NAMALWA (cell line): ENCODE measurements around the gene LAD1.

Source experiments
- DNase-seq: peaks from one replicate; pipeline ENCODE4 v3.0.0-alpha.2; 2015; ENCODE audit warnings: low spot score

The LAD1 gene

DNA sequence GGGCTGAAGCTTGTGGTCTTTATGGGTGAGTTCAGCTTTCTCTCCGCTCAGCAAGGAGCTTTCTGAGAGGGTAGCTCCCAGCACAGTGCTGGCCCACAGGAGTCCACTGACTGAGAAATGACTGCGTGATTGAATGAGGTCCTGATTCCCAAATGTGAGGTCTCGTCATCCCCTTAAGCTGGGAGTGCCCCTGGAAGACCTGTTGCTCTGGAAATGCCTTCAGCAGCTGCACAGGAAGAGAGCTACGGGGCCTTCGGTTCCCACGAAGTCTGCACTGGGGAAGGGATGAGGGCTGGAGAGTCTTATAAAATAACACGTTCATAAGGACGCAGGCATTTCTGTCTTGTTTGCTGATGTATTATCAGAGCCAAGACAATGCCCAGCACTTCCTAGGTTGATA is 35.7 kb downstream of the LAD1 start:
- DNase-seq: no peak

DNA sequence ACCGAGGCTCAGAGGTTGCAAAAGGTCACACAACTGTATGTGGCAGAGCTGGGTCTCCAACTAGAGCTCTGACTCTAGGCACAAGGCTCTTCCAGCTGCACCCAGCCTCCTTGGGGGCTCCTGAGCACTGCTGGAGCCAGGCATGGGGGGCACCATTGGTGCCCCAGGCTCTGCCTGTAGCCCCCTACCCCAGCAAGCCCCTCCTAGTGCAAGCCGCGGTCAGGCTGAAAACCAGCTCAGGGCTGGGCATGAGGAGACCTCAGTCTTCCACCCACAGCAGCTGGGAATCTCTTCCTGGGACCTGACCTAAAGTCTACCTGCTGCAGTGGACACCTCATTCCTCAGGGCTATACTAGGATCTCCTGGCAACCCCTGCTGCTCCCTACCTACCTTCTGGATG is 36.2 kb downstream of the LAD1 start:
- no peak for DNase-seq

DNA sequence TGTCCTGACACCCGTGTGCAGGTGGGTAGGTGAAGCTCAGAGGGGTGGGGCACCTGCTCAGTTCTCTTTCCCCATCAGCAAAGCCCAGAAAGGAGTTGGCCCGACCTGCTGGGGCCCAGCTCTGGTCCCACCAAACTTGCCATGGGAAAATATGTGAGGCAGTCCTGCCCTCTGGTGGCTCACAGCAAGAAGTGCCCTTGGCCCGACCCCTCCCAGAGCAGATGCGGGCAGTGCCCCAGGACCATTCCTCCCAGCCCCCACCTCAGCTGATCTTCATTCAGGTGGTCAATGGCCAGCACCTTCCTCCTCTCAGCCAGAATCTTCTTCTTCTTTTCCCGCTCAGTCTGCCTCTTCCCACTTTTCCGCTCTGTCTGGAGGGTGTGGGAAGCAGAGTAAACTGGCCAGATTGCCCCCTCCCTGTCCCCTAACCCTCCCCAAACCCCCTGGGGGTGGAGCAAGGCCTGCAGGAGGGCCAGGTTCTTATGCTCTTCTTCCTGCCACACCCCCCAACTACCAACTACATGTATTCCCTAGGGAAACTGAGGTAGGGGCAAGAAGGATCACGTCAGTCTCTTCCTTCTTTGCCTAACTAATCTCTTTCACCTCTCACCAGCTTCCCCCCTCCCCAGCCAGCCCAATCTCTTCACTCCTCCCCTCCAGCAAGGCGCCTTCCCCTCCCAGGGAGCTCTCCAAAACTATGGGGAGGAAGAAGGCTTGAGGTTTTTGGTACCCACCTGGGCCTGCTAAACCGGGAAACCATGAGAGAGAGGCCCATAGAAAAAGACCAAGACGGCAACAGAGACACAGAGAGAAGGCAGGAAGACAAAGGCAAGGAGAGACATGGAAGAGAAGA is 37.2 kb downstream of the LAD1 start:
- DNase-seq: peak; percentile 71

DNA sequence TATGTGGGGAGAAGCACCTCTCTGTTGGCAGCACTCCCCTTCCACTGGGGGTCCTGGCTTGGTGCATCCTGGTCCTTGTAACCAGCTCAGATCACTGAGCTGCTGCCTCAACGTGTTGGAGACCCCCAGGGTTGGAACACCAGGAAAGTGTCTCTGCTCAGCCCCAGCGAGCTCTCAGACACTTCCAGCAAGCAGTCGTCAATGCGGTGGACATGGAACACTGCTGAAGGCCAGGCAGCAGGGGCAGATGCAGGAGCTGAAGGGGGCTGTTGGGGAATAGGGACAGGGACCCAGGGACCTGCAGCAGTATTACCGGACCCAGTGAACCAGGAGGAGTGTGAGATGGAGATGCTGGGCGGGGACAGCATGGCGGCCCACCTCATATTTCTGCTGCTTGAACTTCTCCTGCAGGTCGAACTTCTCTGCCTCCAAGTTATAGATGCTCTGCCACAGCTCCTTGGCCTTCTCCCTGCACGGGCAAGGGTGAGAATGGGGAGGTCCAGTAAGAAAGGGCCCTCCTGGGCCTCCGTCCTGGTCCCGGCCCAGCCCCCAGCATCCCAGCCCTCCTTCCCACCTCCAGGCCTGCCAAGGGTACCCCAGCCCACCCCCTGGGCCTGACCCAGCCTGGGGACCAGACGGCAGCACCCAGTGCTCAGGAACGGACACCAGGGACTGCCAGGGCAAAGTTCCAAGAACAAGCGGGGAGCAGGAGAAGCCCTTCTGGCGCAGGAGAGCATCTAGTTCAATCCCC is 38.0 kb downstream of the LAD1 start:
- no peak for DNase-seq

DNA sequence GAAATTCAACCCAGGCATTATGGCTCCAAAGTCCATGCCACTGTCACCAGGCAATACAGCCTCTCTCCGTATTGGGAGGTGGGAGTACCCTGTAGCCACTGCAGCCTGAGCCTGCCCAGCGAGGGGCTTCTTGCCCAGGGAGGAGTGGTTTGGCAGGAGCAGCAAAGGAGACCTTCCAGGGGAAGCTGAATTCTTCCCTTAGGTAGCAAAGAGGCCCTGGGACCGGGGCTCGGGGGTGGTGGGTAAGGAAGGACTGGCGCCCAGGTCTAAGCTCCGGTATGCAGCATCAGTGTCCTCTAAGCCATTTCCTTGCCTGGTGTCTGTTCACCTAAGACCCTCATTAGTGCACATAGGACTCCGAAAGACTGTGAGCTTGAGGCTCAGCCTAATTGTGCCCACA is 38.6 kb downstream of the LAD1 start:
- DNase-seq: no peak

DNA sequence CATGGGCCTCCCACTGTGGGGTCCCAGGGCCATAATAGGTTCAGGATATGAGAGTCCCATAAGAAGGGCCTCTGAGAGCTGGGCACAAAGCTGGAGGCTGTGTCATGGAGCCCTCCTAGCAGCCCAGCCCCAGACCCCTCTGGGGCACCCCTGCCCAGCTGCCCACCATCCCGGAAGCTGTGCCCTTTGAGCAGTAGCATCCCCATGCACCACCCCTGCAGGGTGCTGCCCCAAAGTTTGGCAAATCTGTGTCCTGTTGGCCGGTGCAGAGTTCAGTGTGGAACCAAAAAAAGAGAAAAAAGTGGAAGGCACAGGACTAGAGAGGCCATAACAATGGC is 39.3 kb downstream of the LAD1 start:
- no peak for DNase-seq

DNA sequence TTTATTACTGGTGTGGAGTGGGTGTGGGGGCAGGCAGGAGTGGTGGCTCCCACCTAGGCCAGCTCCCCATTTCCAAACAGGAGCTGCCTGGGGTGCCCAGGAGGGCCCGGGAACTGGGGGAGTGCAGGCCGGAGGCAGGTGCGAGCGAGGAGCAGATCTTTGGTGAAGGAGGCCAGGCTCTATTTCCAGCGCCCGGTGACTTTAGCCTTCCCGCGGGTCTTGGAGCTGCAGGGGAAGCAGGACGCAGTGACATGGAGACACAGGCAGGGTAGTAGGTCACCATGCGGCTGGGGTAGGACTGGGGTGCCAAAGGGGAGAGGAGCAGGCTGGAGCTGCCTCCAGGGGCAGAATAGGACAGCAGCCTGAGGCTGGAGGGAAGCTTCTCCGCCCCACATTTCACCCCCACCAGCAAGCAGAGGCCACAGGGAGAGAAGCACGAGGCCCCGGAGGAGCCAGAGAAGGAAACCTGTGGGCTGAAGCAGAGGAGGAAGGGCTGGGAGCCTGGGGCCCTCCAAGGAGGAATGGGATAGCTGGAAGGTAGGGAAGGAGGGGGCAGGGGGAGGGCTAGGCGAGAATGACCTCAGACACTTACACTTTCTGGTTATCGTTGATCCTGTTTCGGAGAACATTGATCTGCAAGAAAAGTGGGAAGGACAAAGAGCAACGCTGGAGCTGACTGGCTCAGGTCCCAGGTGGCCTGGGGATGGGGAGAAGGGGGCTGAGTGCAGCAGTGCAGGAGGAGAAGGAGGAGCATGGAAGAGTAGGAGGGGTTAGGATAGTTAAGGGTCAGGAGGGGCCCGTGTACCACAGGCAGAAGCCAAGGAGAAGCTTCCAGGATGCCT is 39.9 kb downstream of the LAD1 start:
- DNase-seq: no peak

DNA sequence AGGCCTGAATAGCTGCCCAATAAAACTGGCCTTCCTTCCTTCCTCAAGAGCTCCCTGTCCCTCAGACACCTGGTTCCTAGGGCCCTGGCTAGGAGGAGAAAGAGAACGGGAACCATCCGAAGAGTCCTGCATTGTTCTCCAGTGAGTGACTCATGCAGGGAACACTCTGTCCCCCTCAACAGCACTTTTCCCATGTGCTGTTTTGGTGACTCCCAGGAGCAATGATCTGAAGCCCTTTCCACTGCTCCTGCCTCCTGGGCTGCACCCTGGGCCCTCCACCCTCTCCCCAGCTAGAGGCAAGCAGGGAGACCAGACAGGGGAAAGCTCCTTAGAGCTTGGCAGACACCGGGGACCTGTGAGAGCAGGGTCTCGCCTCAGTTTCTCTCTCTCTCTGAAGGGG is 40.5 kb downstream of the LAD1 start:
- no peak for DNase-seq

DNA sequence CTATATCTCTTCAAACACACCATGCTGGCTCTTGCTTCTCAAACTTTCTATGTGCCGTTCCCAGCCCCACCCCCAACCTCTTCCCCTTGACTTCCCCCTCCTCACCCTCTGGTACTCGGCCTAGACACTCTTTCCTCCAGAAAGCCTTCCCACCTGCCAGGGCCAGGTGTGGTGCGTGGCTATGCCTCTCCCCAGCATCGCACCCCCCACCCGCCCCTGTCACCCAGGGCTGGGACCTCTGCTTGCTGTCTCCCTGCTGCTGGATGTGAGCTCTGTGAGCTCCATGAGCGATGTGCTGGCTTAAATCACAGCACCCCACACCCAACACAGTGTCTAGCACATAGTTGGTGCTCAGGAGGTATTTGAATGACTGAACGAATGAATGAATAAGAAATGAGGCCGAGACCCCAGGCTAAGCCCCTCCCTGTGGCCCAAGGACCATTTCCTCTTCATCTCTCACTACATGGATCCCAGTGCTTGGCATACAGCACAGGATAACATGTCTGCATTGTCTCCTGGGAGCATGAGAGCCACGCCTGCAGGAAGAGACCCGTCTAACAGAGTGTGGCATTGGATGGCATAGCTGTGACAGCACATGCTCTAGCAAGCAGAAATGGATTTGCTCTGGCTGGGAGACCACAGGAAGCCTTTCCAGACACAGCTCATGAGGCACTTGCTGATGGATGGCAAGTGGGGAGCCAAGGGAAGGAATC is 41.3 kb downstream of the LAD1 start:
- DNase-seq: no peak

DNA sequence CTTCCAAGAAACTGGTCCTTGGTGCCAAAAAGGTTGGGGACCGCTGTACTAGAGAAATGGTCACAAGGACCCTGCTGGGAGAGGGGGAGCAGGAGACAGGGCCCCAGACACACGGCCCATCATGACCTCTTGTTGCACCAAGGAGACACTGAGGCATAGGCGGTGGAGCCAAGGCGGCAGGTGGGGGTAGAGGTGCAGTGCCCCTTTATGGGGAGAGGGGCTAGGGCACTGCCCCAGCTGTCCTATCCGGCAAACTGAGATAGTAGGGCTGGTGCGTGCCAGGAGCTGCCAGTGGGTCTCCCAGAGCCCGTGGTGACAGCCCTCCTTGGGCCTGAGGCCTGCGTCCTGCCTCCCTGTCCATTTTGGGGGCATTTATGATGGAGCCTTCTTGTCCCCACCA is 41.9 kb downstream of the LAD1 start:
- DNase-seq: no peak

DNA sequence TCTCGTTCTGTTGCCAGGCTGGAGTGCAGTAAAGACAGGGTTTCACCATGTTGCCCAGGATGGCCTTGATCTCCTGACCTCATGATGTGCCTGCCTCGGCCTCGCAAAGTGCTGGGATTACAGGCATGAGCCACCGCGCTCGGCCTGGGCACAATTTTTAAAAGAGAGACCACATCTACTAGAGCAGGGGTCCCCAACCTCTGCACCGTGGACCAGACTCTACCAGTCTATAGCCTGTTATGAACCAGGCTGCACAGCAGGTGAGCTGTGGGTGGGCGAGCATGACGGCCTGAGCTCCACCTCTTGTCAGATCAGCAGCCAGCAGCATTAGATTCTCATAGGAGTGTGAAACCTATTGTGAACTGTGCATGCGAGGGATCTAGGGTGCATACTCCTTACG is 42.4 kb downstream of the LAD1 start:
- no peak for DNase-seq

DNA sequence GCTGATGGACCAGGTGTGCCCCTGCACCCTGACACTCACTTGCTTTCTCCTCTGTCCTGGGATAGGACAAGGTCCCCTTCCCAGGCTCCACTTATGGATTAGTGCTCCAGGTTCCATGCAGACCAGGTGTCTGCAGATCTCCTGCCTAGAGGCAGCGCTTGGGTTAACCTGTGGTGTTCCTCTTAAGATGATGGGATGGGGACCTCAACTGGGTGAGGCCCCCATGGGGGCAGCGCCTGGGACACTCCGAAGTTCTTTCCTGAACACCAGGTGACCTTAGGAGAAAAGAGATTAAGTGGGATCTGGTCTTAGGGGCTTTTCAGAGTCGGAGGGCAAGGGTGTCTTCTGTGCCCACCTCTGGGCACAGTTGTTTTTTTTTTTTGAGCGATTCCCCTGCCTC is 42.9 kb downstream of the LAD1 start:
- DNase-seq: no peak

DNA sequence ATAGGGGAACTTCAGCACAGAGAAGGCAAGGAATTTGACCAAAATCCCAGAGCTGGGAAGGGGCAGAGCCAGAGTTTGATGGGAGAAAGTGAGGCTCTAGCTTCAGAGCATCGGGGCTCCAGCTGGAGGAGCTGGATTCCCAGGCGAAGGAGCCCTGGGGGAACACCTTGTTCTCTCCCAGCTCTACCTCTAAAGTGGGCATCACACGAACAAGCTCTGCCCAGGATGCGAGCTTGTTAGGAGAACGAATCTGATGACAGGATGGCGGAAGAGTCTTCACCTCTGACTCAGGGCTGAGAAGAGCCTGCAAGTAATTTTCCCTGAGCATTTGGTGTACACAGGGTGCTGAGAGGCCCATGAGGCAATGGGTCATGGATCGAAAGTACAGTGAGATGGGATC is 43.7 kb downstream of the LAD1 start:
- no peak for DNase-seq

DNA sequence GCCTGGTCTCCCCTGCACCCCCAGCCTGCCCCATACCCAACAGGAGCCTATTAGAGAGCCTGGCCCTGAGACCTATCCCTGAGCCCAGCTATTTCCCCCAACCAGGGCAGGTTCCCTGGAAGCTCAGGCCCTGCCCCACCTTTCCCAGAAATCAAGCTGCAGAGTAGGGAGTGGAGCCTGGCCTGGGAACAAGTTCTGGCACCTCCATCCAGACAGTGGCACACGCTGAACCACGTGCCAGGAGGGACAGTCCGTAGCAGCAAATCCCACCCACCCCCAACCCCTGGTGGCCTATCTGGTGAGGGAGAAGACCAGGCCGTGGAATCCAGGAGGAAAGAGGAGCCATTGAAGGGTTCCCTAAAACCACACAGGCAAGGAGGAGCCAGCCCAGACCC is 44.2 kb downstream of the LAD1 start:
- DNase-seq: no peak

DNA sequence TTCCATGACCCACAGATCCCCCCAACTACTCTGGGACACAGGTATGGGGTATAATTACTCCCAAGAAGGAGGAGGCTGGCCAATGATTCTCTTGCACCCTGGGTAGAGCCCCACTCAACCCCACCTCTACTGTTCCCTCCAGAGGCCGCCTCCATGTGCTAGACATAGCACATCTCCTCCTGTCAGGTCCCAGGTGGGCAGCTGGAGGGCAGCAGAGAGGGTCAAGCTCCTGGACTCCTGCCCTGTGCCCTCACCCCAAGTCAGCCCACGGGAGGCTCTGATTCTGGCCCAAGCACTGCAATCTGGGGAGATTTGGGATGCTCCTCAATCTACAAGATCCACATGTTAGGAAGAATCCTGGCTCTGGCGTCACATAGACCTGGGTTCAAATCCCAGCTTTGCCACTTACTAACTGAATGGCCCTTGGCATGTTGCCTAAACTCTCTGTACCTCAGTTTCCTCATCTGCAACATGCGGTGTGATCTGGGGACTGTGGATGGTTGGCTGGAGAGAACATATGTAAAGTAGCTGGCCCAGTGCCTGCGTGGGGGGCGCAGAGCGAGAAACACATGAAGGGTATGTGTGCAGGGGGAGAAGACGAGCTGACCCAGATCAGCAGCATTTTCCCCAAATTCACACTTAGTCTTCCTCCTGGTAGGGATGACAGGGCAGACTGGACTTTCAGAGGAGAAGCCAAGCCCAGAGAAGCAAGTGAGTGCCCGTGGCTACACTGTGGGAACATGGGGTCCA is 44.8 kb downstream of the LAD1 start:
- no peak for DNase-seq

DNA sequence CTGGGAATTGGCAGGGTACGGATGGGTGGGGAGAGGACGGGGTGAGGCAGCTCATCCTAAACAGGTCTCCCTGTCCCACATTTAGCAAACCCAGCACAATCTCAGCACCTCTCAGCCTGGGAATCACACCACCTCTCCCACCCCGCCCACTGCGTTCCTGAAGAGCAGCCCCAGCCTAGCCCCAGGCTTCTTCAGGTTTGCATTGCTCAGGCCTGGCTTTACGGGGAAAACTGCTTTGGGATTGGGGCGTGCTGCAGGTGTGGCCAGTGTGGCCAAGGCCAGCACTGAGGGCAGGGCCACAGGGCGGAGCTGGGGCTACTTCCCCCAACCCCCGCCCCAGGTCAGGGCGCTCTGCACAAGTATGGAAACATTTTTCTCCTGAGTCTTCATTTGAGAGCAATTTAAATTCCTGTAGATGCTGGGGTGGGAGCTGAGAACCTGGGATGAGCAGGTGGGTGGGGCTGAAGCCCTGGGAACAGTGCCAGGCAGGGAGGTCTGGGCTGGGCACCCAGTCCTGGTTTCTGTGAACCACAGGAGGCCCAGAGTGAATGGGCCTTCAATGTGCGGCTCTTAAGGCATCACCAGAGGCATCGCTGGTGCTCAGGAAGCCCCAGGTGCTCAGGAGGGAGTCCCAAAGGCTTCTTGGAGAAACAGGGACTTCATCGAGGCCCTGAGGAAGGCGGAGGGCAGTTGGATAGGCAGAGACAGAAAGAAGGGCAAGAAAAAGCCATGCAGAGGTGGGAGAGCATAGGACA is 45.8 kb downstream of the LAD1 start:
- no peak for DNase-seq

DNA sequence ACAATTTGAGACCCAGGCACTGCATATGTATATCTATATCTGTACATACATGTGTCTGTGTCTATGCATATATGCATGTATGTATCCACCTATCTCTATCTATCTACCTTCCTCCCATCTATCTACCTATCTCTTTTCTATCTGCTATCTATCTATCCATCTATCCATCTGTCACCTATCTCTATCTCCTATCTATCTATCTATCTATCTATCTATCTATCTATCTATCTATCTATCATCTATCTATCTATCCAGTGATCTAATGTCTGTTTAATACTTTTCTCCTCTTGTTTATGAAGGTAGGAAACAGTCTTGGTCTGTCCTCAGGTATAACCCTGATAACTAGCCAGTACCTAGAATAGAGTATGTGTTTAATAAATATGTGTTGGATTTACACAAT is 47.5 kb downstream of the LAD1 start:
- no peak for DNase-seq

DNA sequence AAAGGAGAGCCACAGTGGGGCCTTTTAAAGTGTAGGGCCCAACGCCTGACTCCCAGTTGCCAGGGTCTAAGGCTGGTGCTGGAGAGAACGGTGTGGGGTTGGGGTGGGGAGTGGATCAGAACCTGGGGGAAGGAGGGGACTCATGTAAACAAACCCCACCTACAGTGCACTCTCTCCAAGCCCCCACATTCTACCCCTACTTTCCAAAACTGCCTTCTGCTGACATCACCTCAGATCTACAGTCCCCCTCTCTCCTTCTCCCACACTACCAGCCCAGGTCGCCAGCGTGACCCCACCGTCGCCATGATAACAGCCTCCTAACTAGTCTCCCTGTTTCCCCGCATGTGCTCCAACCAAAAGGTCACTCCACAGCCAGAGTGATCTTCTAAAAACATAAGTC is 48.2 kb downstream of the LAD1 start:
- no peak for DNase-seq

DNA sequence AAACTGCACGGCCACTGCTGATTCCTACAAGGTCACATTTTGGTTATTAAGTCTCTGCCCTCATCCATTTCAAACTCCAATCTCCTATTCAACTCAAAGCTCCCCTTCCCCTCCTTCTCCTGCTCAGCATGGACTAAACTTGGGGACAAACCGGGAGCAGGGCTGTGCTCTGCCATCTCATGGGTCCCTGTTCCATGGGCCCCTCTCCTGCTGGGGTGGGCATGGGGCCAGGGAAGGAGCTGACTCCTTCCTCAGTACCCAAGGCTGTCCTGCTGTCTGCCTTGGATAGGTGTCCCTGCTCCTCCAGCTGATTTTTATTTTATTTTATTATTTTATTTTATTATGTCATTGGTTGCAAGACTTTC is 48.8 kb downstream of the LAD1 start:
- no peak for DNase-seq

DNA sequence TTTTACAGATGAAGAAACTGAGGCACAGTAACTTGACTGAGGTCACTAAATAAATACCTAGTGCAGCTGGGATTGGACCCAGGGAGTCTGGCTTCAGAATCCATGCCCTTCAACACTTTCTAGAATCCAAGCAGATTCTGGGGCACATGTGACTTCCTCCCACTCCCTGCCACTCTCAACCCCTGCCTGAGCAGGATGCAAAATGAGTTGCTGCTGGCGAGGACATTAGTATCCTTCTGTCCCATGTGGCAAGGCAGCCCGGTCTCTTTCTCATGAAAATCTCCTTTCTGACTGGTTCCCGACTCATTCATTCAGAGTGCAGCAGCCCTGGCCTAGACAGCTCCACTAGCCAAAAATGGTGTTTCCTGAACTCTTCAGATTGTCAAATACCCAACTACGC is 50.0 kb downstream of the LAD1 start:
- no peak for DNase-seq

DNA sequence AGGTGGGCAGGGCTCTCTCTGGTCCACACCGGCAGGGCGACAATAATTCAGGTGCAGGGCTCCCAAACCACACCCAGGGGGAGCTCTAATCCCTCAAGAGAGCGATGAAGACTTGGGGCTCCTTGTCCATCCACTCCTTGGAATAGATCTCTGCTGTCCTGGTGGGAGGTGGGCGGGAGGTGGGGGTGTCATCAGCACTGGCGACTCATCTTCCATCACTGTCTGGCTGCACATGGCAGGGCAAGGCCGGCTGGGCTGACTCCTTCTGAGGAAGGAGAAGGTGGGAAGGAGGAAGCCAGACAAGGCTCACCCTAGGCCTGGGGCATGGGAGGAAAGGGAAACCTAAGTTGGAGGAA is 50.9 kb downstream of the LAD1 start:
- peak; percentile 71 for DNase-seq
